UCSD-AML1 (cell line): ENCODE measurements around the gene FAM114A1.

Experiments used
- DNase-seq: peaks from one replicate; lab custom pipeline; 2025; ENCODE audit not compliant: unreplicated experiment; lab: John Stamatoyannopoulos, UW

Gene FAM114A1

DNA sequence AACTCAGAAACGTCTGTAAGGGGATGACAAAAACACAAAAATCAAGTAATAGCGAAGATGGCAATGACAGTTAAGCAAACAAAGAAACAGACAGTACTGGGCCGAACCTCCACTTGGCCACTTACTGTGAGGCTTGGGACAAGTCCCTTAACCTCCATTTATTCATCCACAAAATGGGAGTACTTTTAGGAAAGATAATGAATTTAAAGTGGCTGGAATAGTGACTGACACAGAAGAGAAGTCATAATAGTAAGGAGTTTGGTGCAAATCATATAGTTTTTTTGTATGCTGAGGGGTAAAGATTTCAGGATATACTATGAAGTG is 9.5 kb upstream of the FAM114A1 start:
- no peak for DNase-seq

DNA sequence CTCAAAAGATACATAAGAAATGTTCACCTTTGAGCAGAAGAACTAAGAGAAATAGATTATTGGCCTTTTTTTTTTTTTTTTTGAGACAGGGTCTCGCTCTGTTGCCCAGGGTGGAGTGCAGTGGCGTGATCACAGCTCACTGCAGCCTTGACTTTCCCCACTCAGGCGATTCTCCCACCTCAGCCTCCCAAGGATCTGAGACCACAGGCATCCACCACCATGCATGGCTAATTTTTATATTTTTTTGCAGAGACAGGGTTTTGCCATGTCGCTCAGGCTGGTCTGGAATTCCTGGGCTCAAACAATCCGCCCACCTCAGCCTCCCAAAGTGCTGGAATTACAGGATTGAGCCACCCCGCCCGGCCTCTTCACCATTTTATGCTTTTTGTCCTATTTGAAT is 8.1 kb upstream of the FAM114A1 start:
- DNase-seq = no peak

DNA sequence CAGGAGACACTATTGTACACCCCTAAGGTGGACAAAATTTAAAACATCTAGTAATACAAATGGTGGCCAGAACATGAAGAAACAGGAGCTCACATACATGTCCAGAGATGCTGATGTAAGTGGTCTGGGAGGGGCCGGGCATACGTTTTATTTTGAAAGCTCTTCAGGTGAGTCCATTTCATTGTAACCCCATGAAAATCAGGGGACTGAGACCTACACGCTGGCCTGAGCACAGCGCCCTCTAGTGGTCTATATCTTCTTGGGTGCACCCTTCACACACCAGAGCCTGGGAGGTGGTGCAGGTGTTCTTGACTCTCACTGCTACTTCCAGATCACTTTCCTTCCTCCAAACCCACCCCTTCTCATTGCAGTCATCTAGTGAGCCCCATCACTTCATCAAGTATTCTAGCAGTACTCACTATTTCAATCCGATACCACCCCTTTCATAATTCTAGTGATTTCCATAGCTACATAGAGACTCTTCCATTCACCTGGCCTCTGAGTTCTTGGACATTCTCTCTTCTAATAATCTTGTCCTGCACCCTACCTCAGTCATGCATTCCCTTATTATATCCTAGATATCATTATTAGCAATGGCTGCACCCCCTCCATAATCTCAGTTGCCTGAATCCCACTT is 6.7 kb upstream of the FAM114A1 start:
- DNase-seq = peak; percentile 45

DNA sequence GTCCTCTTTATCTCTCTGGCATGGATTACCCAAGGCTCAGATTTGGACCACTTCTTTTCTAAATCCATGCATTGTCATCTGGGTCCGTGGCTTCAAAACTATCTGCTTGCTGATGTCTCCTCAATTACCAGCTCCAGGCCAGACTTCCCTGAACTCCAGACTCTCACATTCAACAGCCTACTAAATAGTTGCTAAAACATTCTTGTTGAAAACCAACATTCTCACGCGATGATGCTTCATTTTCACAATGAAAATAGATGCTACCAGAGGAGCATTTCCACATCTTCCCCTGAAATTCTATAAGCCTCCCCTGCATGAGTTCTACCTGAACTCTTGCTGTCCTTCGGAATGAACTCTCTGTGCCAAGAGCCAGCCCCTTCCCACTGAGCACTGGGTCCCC is 5.8 kb upstream of the FAM114A1 start:
- DNase-seq = no peak

DNA sequence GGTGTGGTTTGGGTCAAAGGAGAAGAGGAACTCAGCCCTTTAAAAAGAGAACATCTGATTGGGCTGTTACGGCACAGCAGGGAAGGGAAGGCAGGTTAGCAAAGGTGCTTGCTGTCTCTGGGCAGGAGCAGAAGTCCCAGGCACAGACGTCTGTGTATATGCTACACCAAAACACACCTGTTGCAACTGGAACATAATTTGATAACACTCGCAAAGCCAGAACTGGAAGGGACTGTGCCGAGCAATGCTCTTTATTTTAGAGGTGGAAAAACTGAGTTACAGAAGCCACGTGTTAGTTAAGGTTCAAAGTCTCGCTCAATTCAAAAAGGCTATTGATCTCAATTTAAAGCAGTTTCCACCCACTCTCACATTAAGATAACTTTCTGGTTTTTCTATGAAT is 2.2 kb upstream of the FAM114A1 start:
- DNase-seq = no peak

DNA sequence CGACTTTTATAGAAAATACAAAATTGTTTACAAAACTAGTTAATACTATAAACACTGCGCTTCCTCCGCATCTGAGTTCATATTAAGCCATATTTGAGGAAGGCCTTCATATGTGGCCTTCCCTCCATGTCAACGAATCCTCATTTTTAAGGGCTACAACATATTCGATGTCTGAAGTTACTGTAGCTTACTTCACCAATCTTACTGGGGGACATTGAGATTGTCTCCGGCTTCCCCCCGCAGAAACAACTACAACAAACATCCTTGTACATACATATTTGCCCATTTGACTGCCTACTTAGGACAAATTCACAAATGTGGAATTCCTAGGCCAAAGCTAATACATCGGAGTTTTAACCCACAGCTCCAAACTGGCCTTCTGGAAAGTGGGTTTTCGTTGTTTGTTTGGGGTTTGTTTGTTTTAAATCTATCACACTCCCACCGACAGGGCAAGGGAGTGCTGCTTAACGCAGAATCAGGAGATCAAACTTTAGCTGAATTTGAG is 581 bp upstream of the FAM114A1 start:
- DNase-seq = no peak

DNA sequence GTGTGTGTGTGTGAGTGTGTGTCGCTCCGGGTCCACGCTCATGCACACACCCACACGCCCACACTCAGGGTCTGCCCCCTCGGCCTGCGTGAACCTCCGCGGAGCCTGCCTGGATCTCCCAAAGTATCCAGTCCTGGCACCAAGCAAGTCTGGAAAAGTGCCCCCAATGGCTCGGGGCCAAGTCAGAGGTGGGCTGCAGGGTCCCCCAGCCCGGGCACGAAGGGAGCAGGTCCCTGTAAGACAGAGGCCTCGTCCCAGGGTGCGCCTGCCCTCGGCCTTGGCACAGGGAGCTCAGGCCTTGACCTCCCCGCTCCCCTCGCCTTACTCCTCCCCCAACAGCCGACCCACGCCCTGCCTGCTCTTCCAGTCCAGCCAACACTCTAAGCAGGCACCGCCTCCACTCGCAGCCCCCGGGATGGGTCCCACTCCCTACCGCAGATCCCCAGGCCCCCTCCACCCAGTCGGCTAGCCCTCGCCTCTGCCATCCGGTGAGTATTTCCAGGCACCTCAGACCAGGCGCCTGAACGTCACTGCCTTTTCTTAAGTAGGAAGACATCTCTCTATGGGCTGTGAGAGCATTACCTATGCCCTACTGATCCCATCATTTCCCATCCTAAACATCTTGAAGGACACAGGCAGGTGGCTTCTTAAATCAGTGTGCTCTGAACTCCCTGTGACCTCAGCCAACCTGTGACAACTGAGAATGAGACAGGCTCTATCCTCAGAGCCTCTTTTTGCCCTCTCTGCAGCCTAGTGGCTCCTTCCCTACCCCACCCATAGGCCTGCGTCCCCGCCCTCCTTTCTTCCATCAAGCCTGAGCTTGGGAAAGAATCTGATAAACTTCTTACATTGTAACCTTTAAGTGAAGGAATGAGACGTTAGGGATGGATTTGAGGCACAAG is 704 bp downstream of the FAM114A1 start:
- DNase-seq = no peak

DNA sequence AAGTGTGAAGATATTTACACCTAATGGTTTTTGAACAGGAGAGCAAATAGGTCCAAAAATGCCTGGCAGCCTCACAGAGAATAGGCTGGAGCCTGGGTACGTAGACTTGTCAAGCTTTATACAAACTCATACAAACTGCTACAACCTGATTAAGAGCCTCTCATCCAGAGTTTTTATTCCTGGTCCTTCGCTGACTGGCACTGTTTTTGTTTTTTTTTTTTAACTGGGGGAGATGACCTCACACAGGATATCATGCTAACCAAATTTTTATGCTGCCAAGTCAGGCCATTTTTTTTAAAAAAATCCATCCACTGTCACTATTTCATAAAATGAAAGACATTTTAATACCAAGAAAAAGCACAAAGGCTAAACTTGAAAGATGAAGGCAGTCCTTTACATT is 1.9 kb downstream of the FAM114A1 start:
- DNase-seq = no peak

DNA sequence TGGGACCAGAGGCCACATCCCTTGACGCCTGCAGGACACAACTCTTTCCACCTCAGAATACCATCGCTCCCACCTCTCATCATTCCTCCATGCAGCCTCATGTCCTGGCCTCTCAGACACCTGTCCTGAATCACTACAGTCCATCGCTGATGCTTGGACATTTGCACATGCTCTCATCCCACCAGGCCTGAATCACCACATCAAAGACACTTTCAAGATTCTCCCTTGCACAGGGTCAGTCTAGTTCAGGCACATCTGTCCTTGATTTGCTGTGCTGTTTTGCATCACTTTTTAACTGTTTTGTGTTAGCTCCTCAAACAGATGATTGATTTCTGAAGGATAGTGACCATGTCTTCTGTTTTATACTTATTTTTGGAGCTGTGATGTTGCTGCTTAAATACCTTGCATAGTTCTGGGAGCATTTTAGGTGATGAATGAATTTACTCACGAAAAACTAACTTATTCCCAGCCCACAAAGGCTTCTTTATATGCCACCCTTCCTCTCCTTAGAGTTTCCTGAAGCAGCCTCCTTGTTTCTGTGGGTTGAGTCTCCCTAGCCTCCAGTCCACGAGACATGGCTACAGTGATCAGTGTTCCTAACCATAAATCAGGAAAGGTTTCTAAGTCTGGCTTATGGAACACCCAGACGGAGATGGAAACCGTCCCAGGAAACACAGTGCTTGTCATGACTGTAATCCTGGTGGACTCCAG is 2.6 kb downstream of the FAM114A1 start:
- no peak for DNase-seq

DNA sequence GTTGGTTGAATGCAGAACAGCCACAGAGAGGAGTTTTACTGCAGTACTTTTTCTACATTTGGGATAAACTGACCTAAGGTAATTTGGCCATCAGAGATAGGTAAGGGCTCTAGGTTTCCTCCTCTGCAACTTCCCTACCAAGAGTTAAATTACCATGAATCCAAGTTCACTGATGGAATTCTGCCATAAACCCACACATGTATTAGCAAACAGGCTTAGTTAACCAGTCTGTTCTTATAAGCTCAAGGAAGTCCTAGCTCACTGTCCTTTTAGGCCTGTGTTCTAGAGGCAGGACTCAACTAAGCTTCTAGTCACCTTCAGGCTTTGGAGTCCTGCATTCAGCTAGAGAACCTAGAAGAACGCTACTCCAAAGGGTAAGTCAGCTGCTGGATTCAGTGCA is 4.0 kb downstream of the FAM114A1 start:
- no peak for DNase-seq

DNA sequence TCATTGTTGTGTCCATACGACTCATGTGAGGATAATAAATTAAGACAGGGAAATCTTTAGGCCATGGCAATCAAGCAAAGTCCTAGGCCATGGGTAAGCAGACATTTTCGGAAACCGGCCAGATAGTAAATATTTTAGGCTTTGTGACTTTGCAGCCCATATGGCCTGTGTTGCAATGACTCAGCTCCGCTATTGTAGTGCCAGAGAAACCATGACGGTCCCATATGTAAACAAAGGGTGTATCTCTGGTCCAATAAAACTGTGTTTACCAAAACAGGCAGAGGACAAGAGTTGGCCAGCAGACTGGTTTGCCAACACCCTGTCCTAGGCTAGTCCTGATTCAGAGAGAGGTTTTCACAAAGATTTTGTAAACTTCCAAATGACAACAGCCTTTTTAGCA is 5.0 kb downstream of the FAM114A1 start:
- DNase-seq = no peak

DNA sequence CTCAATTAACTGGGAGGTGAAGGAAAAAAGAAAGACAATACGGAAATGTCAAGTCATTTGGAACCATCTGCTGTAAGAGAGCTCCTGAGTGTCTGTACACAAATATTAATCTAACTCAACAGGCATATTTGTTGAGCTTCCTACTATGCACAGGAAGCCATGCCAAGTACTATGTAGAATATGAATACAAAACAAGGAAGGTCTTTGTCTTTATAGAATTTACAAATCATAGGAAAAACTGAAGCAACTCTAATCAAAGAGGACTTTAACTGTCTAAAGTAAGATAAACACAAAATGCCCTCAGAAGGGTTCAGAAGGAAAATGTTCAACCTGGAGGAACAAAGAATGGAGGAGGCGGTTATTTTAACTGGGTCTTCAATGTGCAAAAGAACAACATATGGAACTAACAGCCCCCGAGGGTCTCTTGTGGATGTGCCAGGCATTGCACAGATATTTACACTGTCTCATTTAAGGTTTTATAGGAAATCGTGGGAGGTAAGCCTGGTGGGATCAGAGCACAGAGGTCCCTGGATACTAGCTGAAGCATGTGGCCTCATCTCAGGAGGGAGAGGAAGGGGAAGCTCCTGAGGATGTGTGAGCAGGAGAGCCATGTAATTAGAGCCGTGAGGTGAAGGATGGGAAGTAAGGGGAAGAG is 5.8 kb downstream of the FAM114A1 start:
- no peak for DNase-seq

DNA sequence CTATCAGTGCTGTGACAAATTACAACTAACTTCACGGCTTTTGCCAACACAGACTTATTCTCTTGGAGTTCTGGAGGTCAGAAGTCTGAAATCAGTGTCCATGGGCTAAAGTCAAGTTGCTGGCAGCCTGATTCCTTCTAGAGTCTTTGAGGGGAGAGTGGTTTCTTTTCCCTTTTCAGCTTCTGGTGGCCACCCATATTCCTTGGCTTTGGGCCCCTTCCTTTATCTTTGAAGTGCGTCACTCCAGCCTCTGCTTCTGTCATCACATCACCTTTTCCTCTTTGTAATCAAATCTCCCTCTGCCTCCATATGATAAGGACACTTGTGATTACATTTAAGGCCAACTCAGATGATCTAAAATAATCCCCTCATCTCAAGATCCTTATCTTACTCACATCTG is 9.0 kb downstream of the FAM114A1 start:
- DNase-seq = no peak

DNA sequence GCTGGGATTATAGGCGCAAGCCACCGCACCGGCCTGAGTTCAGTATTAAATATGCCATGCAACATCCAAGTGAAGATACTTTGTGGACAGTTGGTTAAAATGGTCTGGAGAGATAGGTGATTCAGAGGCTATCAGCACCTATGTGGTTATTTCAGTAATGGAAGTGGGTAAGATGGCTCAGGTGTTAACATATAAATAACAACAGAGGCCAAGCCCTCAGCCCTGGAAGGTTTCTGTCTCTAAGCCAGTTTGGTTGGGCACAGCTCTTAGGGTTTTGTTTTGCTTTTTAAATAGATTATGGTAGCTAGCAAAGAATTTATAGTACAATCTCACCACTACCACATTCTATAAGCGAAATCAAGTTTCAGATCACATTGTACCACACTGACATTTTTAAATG is 16.6 kb downstream of the FAM114A1 start:
- DNase-seq = no peak

DNA sequence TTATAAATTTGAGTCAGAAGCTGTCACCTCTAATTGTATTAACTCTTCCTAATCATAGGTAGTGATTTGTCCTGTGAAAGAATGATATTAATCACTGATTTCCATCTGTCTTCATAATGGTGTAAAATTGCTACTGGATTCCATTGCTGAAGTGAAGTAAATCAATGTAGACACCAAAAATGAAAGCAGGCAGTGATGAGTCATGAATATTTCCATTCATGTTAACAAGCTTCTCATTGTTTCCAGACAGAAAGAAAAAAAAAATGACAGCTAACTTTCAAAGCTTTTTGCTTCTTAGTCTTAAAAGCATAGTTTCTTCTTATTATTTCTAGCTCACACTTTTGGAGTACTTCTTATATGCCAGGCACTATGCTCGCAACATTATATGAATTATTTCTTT is 21.5 kb downstream of the FAM114A1 start:
- DNase-seq = no peak

DNA sequence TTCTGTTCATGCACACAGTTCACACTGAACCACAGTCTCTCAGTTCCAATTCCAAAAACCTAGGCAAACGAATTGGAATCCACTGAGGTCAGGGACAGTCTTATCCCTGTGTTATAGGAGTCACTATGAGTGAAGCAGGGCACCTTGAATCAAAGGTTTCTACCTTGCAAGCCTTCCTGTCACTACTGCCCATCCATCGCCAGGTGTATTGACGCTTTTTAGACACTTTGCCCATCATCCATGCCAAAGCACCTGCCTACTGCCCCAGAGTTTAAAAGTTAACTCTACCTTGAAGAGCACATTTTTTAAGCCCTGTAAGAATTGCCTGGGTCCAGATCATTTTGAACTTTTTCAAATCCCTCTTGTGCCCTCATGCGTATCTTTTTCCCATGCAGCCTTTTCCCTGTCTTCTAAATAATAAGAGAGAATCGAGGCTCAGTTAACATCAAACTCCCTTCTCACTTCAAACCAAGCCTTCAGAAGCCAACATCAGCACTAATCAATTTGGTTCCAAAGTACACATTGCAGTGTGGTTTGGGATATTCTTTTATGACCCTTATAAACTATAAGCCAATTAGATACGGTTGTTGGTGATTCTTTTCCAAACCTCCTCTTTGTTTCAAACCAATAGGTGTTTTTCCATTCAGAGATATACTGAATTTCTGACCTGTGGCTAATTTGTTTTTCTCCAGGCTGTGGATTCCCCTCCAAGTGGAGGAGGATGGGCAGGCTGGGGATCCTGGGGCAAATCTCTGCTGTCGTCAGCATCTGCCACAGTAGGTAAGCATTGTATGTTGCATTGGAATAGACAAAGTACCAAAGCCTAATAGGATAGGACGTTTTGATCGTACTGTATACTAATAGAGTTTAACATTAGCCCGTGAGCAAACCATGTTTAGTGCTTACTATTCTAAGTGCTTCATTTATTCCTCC is 23.7 kb downstream of the FAM114A1 start:
- DNase-seq = no peak

DNA sequence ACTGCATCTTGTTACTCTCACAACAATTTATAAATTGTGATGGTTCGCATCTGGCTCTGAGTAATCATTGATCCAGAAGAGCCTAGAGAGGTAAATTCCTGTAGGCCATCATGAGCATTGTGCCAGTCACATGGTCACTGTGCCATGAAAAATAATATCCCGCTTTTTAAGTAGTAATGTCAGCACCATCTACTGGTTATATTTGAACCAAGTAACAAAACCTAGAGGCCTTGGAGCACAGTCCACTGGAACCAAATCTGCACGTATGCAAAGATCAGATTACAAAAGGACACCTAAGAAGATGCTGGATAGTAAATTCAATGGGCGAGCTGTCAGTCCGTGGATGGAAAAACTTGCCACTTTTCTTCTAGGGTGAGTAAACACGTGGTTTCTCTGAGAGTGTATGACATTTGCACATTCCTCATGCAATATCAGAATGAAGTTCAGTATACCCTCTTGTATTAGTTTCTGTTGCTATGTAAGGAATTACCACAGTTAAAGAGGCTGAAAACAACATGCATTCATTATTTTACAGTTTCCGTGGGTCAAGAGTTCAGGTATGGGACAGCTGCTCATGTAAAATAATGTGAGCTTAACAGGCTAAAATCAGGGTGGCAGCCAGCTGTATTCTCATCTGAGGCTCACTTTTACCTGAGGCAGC is 26.8 kb downstream of the FAM114A1 start:
- no peak for DNase-seq

DNA sequence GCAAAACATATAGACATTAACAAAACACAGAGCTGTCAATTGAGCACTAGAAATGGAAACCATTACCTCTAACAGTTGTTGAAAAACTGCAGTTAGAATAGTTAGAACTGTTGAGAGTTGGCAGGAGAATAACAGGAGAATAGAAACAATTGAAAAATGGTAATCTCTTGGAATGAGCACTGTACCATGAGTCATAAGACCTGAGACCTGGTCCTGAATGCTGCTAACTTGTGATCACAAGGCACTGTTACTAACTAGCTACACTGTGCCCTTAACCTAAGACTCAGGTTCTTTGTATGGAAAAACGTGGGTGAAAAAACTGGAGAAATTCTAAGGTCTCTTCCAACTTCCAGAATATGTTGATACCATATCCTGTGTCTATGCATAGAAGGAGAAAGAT is 29.3 kb downstream of the FAM114A1 start:
- no peak for DNase-seq

DNA sequence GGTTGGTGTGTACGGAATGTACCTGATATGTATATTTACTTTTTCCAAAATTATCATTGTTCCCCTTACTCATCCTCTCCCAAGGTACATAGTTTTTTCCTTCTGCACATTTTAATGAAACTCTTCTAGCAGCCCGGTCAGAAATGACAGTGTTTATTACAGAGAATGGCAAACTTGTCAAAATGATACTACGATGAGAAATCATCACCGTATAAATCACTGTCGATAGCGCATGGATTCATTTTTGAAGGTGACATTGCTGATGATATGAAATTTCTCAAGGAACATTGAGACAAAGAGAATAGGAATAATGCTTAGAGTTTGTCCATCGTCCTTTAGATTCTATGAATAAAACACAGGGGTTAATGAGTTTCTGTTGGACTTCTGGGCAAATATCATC is 30.6 kb downstream of the FAM114A1 start:
- no peak for DNase-seq

DNA sequence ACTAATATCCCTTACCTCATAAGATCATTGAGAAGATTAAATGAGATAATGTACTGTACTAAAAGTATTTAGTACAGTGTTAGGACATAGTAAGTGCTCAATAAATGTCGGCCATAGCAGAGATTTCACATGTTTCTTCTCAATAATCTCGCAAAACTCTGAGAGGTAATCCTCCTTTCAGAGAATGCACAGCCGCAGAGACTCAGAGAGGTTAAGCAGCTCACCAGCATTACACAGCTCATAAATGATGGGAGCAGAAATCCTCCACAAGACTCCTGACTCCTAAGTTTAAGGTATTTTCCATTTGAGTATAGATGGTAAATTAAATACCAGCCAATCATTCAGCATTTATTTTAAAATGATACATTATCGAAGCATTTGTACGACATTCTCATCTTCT is 34.6 kb downstream of the FAM114A1 start:
- DNase-seq = no peak
